Pancreas (tissue), 10 donors: ENCODE measurements around the gene KRTAP5-10. TPM values are rescaled to one million over a fixed set of nuclear protein-coding genes. Genes with fewer than 3 reads are reported as not detected.
"Not testable (repeated sequence)": the region's sequence is repeated elsewhere in the genome, so short reads cannot be mapped to it uniquely, and the experiment has no call there.

Experiments
- ATAC-seq, 4 donors: fragments of 200-7000 bp; cut with Tn5 transposase; one replicate each; pipeline versions ENCODE4 v1.8.0 to v1.9.1; 2020; ENCODE audit warnings: mild to moderate bottlenecking in 4 of 4, moderate library complexity in 4 of 4
- DNase-seq, 6 donors: peaks; one replicate each; pipeline ENCODE4 v3.0.0-alpha.2; 2020
- FAIRE-seq: peaks from 2 replicates; lab custom pipeline; 2012; peaks lifted over from hg19 to GRCh38; lab: Jason Lieb, UNC
- H3K27ac ChIP-seq, 4 donors: fragments of 200-600 bp; sonication (generic); 1 replicate in 3 of 4; 2 replicates in 1 of 4; pipeline versions ENCODE4 v1.5.0 to v1.8.0; 2020
- H3K27me3 ChIP-seq, 4 donors: fragments of 200-600 bp; one replicate each; pipeline ENCODE4 v1.8.0; 2021
- H3K36me3 ChIP-seq, 3 donors: fragments of 200-600 bp; sonication (generic) in 1 of 3; one replicate each; pipeline versions ENCODE4 v1.5.0 to v1.8.0; 2020 to 2021
- H3K4me1 ChIP-seq, 3 donors: fragments of 200-600 bp; one replicate each; pipeline ENCODE4 v1.8.0; 2021
- H3K4me3 ChIP-seq, 4 donors: fragments of 200-600 bp; sonication (generic) in 2 of 4; one replicate each; pipeline versions ENCODE4 v1.5.0 to v1.8.0; 2020 to 2021
- H3K9me3 ChIP-seq, 4 donors: fragments of 200-600 bp; one replicate each; pipeline ENCODE4 v1.8.0; 2021
- WGBS, 2 donors: extraction: QIAGEN DNeasy Blood & Tissue Kit; methylation state at CpG; one replicate each; pipeline ENCODE4 v1.1.7; 2013; 5-methylcytosine and 5-hydroxymethylcytosine counted together
- intact Hi-C, 3 donors: fragments of 100-400 bp; cut with DNase I; formaldehyde crosslinking; loops; one replicate each; pipeline versions ENCODE4 v1.11.1 to v1.14.2; 2022
- polyA plus RNA-seq, 2 donors: library from polyadenylated mRNA; stranded (reverse); fragments of 200-250 nt; gene quantifications; one replicate each; pipeline ENCODE4 v1.2.3, GENCODE V29; 2013
- total RNA-seq, 6 donors: library from RNA; stranded (reverse); fragmentation: NEBNext Ultra II Directional in 4 of 6; extraction: Animal tissue kit (Norgen Biotek cat#: 25700) in 4 of 6; gene quantifications; one replicate each; pipeline versions ENCODE4 v1.2.1 to v1.2.4, GENCODE V29; 2021 to 2023
- TF ChIP-seq, protein P1 (sequence below), 4 donors: fragments of 200-600 bp; sonication (generic) in 3 of 4; IDR thresholded peaks; one replicate each; pipeline versions ENCODE4 v1.5.0 to v1.8.0; 2021; ENCODE audit warnings: antibody characterized with exemption in 4 of 4
- donor health status: healthy with polysubstance abuse.
- donor health status: DM: no; HTN: no; CAD: no; lungs with moderate emphysema.
- donor health status: DM: no; HTN: no; CAD: no.
- donor health status: control.
- donor health status: control.
- donor health status: Bipolar disorder and iron deficiency.
- donor health status: DM: yes; HTN: yes; CAD: no.
- donor health status: DM: no; HTN: no; CAD: no.
- donor health status: DM: no; HTN: no; CAD: no.
- donor health status: DM: yes; HTN: yes; CAD: no.

Gene KRTAP5-10
- total and polyA plus RNA-seq, 8 donors = 0.24 to 0.53 (median 0.31) TPM; not detected in 5

DNA sequence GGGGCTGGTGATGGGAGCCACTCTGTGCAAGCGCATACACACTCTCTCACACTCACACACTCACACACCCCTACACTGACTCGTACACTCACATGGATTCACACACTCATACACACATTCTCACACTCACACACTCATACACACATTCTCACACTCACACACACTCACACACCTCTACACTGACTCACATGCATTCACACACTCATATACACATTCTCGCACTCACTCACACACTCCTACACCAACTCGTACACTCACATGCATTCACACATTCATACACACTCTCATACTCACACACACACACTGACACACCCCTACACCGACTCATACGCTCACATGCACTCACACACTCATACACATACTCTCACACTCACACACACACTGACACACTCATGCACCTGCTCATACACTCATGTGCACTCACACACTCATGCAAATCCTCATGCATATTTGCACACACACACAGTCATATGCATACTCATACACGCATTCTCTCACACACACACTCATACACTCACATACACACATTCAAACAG is 12.2 kb downstream of the KRTAP5-10 start:
- FAIRE-seq (no peak), ATAC-seq (no peak), DNase-seq (no peak)
- H3K36me3 ChIP-seq = no peaks in the 10 kb centered on the region
- TF ChIP-seq, protein P1, sequence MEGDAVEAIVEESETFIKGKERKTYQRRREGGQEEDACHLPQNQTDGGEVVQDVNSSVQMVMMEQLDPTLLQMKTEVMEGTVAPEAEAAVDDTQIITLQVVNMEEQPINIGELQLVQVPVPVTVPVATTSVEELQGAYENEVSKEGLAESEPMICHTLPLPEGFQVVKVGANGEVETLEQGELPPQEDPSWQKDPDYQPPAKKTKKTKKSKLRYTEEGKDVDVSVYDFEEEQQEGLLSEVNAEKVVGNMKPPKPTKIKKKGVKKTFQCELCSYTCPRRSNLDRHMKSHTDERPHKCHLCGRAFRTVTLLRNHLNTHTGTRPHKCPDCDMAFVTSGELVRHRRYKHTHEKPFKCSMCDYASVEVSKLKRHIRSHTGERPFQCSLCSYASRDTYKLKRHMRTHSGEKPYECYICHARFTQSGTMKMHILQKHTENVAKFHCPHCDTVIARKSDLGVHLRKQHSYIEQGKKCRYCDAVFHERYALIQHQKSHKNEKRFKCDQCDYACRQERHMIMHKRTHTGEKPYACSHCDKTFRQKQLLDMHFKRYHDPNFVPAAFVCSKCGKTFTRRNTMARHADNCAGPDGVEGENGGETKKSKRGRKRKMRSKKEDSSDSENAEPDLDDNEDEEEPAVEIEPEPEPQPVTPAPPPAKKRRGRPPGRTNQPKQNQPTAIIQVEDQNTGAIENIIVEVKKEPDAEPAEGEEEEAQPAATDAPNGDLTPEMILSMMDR (IDR thresholded peaks at IDR 0.05) = no peak
- no peaks in the 10 kb centered on the region for H3K9me3 ChIP-seq
- no peak overlapping the region for H3K4me3 ChIP-seq
- no peak overlapping the region for H3K27ac ChIP-seq
- intact Hi-C loops = no loop called here
- no peaks in the 10 kb centered on the region for H3K4me1 ChIP-seq
- WGBS, 2 donors = 84 to 88% methylated on average over 7 of the region's 7 CpGs
- no peaks in the 10 kb centered on the region for H3K27me3 ChIP-seq

DNA sequence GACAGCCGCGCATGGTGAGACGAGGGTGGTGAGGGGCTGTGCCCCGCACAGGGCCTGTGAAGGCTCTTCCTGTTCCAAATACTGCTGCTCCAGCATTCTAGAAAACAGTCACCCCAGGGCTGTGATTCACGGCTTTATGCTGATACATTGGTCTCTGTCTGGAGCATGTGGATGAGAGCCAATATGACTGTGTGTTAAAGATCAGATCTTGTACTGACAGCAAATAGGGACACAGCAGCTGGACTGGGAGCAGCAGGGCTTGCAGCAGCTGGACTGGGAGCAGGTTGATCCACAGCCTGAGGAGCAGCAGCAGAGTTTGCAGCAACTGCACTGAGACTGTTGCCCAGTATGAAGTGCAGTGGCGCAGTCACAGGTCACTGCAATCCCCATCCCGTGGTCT is 14.2 kb downstream of the KRTAP5-10 start:
- ATAC-seq, H3K4me3 ChIP-seq, H3K27ac ChIP-seq, FAIRE-seq, H3K9me3 ChIP-seq, H3K4me1 ChIP-seq, DNase-seq, intact Hi-C loops, H3K27me3 ChIP-seq, H3K36me3 ChIP-seq: not testable (repeated sequence)
- 63 to 70% methylated on average over 7 of the region's 7 CpGs for WGBS, 2 donors

DNA sequence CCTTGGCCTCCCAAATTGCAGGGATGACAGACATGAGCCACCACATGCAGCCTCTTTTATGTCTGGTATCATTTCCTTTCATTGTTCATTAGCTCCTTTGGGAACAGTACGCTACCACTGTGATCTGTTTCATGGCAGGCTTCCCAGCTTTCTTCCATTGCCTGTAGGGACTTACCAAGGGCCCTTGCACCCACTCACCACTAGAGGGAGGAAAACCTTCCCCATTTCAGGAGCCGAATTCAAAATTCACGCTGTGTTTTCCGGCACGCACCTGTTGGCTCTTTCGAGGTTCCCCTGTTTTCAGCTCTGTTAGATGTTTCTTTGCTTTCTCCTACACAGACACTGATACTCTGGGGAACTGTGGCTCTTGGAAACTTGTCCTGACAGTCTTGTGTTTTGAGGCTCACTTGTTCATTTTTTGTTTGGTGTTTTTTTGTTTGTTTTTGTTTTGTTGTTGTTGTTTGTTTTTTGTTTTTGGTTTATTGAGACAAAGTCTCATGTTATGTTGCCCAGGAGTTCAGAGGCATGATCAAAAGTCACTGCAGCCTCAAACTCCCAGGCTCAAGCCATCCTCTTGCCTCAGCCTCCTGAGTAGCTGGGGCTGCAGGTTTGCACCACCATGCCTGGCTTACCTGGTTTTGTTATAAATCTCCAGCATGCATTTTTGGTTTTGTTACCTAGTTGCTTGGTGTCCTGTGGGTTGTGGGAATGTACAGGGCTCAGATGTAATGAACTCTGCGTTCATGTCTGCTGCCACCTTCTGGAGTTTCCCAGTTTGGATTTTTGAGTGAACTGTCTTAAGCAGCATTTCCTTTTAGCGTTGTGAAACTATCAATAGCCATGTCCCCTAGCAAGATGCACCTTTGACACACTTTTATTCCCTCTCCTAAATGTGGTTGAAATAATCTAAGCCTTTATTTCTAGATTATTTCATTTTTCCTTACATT is 15.0 kb downstream of the KRTAP5-10 start:
- intact Hi-C loops = no loop called here
- Histone ChIP-seq H3K27ac (no peak overlapping the region), H3K4me3 (no peak overlapping the region), H3K27me3 (no peaks in the 10 kb centered on the region), H3K4me1 (no peaks in the 10 kb centered on the region), H3K36me3 (no peaks in the 10 kb centered on the region), H3K9me3 (no peaks in the 10 kb centered on the region)
- WGBS, 2 donors = 4% methylated on average over 8 of the region's 8 CpGs
- DNase-seq (peak in 4 of 6 donors; percentile 71 to 78 (median 74)), ATAC-seq (peak; percentile 95 to 99 (median 97)), FAIRE-seq (no peak)
- TF ChIP-seq, protein P1 (IDR thresholded peaks at IDR 0.05) = peak; percentile 73 to 85 (median 75)

DNA sequence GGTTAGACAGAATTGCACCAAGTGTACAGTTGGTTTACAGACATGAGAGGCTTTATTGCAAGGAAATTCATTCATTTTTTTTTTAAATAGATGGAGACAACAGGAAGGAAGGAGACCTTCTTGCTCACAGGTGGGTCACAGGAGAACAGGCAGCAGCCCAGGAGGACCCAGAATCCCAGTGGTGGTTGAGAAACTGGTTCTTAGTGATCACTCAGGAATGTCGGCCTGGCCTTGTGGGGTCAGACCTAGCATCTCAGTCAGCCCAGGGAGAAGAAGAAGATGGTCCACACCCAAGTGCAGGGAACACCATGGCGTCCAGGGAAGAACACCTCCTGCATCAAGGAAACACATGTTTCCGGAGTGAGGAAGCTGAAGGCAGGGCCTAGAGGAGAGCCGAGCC is 16.5 kb downstream of the KRTAP5-10 start:
- Histone ChIP-seq H3K9me3 (no peaks in the 10 kb centered on the region), H3K36me3 (no peaks in the 10 kb centered on the region), H3K4me1 (no peaks in the 10 kb centered on the region), H3K27me3 (no peaks in the 10 kb centered on the region), H3K27ac (no peak overlapping the region), H3K4me3 (no peak overlapping the region)
- no peak for DNase-seq
- 73 to 77% methylated on average over 4 of the region's 4 CpGs for WGBS, 2 donors
- intact Hi-C loops = no loop called here
- TF ChIP-seq, protein P1 (IDR thresholded peaks at IDR 0.05) = no peak
- no peak for ATAC-seq
- FAIRE-seq = no peak

DNA sequence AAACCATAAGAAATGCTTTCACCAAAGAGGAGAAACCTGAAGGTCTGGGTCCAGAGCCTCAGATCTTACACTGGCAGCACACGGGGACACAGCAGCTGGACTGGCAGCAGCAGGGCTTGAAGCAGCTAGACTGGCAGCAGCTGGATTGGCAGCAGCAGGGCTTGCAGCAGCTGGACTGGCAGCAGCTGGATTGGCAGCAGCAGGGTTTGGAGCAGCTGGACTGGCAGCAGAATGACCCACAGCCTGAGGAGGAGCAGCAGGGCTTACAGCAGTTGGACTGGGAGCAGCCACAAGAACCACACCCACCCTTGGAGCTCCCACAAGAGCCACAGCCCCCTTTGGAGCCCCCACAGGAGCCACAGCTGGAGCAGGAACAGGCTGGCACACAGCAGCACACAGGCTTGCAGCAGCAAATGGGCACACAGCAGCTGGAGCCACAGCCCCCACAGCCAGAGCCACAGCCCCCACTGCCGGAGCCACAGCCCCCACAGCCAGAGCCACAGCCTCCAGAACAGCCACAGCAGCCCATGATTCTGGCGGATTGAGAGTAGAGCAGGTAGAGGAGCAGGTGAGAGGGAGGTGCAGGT is 17.0 kb downstream of the KRTAP5-10 start, which contains the start of gene KRTAP5-11:
TSS of gene KRTAP5-11 (minus strand) at position 567 of the 587 bp plus-strand sequence. CDS start at position 529, 38 bp downstream.
- Histone ChIP-seq H3K9me3 (no peaks in the 10 kb centered on the region), H3K4me3 (no peak within 1 kb of the TSS), H3K27ac (no peak within 1 kb of the TSS), H3K27me3 (no peaks in the 10 kb centered on the region), H3K4me1 (no peaks in the 10 kb centered on the region), H3K36me3 (no peaks in the 10 kb centered on the region)
- WGBS, 2 donors = 65 to 86% methylated on average over 3 of the region's 3 CpGs
- no peak for ATAC-seq
- DNase-seq = no peak
- intact Hi-C loops = no loop called here
- no peak for FAIRE-seq
- TF ChIP-seq, protein P1 (IDR thresholded peaks at IDR 0.05) = no peak

DNA sequence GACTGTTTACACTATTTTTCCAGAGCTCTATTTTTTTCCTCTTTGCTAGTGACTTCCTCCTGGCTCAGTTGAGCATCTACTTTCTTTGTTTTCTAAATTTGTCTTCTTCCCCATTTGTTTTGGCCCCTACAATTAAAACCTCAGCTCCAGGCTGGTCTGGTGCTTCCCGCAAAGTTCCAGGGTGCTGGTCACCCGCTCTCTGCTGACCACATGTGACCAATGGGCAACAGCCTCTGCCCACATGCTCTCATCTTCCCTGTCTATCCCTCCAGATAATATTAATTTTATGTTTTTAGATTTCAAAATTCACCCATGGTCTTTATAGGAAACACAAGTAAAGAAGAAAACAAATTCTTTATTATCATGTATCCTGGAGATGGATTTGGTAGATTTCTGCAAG is 17.6 kb downstream of the KRTAP5-10 start:
- H3K36me3 ChIP-seq, H3K9me3 ChIP-seq, H3K4me3 ChIP-seq, H3K4me1 ChIP-seq, ATAC-seq, intact Hi-C loops, H3K27ac ChIP-seq, H3K27me3 ChIP-seq, FAIRE-seq, DNase-seq: not testable (repeated sequence)
- WGBS, 2 donors = 92 to 93% methylated on average over 2 of the region's 2 CpGs

DNA sequence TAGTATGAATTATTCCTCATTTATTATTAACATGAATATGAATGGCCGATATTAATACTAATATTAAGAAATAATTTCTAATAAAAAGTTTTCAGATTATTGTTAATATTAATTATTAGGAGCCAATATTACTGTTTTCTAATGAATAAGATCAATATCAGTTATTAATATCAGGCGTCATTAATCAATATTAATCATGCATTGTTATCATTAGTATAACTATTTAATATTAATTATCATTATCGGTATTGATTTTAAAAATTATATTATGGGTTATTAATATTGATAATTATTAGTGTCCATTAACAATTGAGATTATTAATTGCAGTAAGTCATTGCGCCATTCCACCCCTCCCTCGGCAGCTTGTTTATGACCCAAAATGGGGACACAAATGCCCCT is 20.3 kb downstream of the KRTAP5-10 start:
- H3K4me3 ChIP-seq, H3K27ac ChIP-seq, H3K27me3 ChIP-seq, DNase-seq, FAIRE-seq, ATAC-seq, intact Hi-C loops, H3K9me3 ChIP-seq, H3K36me3 ChIP-seq, H3K4me1 ChIP-seq: not testable (repeated sequence)
- WGBS, 2 donors = 66 to 83% methylated on average over 5 of the region's 5 CpGs

DNA sequence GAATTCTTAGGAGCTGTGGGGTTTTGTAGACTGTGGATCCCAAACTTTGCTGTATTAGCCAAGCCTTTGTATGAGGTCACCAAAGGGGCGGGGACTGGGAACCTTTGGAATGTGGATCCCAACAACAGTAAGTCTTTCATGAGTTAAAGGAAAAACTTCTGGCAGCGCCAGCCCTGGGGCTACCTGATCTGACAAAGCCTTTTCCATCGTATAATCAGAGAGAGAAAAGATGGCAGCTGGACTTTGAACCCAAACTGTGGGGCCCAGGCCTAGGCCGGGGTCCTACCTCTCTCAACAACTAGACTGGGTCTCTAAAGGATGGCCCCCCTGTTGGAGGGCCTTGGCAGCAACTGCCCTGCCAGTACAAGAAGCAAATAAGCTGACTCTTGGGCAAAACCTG is 23.0 kb downstream of the KRTAP5-10 start:
- peak overlapping the region in 1 of 4 donors; percentile 36 for H3K27ac ChIP-seq
- H3K36me3 ChIP-seq, H3K4me3 ChIP-seq, H3K4me1 ChIP-seq, ATAC-seq, FAIRE-seq, H3K9me3 ChIP-seq, intact Hi-C loops, H3K27me3 ChIP-seq: not testable (repeated sequence)
- DNase-seq = peak in 3 of 6 donors; percentile 38 to 51 (median 39)
- WGBS, 2 donors = 14 to 18% methylated on average over 4 of the region's 4 CpGs
